DOHH2 (cell line): Measurements from ENCODE around the gene RASA3.

Source experiments
- H3F3A ChIP-seq: fragments of 200-600 bp; sonication (generic), shearing (Covaris generic); 2 replicates; pipeline ENCODE4 v1.6.0; 2016; ENCODE audit warnings: antibody characterized with exemption, mild to moderate bottlenecking; ENCODE audit not compliant: control insufficient read depth, insufficient read depth
- H3K27ac ChIP-seq: fragments of 200-600 bp; sonication (generic); 2 replicates; pipeline ENCODE4 v1.5.1; 2014; ENCODE audit warnings: low read depth, mild to moderate bottlenecking, low read length, moderate library complexity
- H3K27me3 ChIP-seq: fragments of 200-600 bp; sonication (generic); 2 replicates; pipeline ENCODE4 v1.6.1; 2014; ENCODE audit warnings: mild to moderate bottlenecking, low read length, mixed read lengths; ENCODE audit not compliant: control insufficient read depth
- H3K36me3 ChIP-seq: fragments of 200-600 bp; sonication (generic); 2 replicates; pipeline ENCODE4 v1.6.1; 2014; ENCODE audit warnings: mild to moderate bottlenecking, low read length, moderate library complexity, mixed read lengths; ENCODE audit not compliant: control insufficient read depth
- H3K4me1 ChIP-seq: fragments of 200-600 bp; sonication (generic); 2 replicates; pipeline ENCODE4 v1.6.1; 2014; ENCODE audit warnings: mild to moderate bottlenecking, low read length, mixed read lengths; ENCODE audit not compliant: control insufficient read depth
- H3K4me2 ChIP-seq: fragments of 200-600 bp; sonication (generic); 2 replicates; pipeline ENCODE4 v1.6.0; 2014; ENCODE audit warnings: mild to moderate bottlenecking, low read length, moderate library complexity
- H3K4me3 ChIP-seq: fragments of 200-600 bp; sonication (generic); 2 replicates; pipeline ENCODE4 v1.5.1; 2014; ENCODE audit warnings: mild to moderate bottlenecking, low read length, mixed read lengths
- H3K79me2 ChIP-seq: fragments of 200-600 bp; sonication (generic); 2 replicates; pipeline ENCODE4 v1.6.1; 2014; ENCODE audit warnings: mild to moderate bottlenecking, low read length, mixed read lengths; ENCODE audit not compliant: control insufficient read depth
- H3K9me2 ChIP-seq: fragments of 200-600 bp; sonication (generic); replicated peaks from 2 replicates; pipeline ENCODE4 v1.6.1; 2014; ENCODE audit warnings: mild to moderate bottlenecking, low read length, mixed read lengths; ENCODE audit not compliant: control insufficient read depth
- H3K9me3 ChIP-seq: fragments of 200-600 bp; sonication (generic); 2 replicates; pipeline ENCODE4 v1.6.1; 2014; ENCODE audit warnings: antibody characterized with exemption, low read length, mixed read lengths; ENCODE audit not compliant: control insufficient read depth, insufficient read depth
- H4K20me1 ChIP-seq: fragments of 200-600 bp; sonication (generic); 2 replicates; pipeline ENCODE4 v1.6.0; 2014; ENCODE audit warnings: low read depth, mild to moderate bottlenecking, antibody characterized with exemption, low read length, moderate library complexity; ENCODE audit not compliant: control insufficient read depth, insufficient read depth
- EZH2phosphoT487 ChIP-seq: fragments of 200-600 bp; sonication (generic); IDR thresholded peaks from 2 replicates; pipeline ENCODE4 v1.6.1; 2017; ENCODE audit warnings: borderline replicate concordance, mild to moderate bottlenecking, antibody characterized with exemption, low read length, moderate library complexity, mixed read lengths
- TF ChIP-seq, protein P1 (sequence below): fragments of 200-600 bp; sonication (generic); IDR thresholded peaks from one replicate; pipeline ENCODE4 v1.5.1; 2014; ENCODE audit warnings: antibody characterized with exemption, mild to moderate bottlenecking, low read depth, low read length; ENCODE audit not compliant: poor library complexity, severe bottlenecking

The RASA3 gene

GRCh38 chr13:114096811-114097211 lies 35.6 kb downstream of the RASA3 start:
- no peaks in the 10 kb centered on the region for H3K27me3 ChIP-seq
- H3F3A ChIP-seq = no peaks in the 10 kb centered on the region
- H3K9me2 ChIP-seq = no peaks in the 10 kb centered on the region
- H4K20me1 ChIP-seq = no peaks in the 10 kb centered on the region
- H3K9me3 ChIP-seq = no peaks in the 10 kb centered on the region; the same call in 1 of the 2 replicates
- no peaks in the 10 kb centered on the region for H3K36me3 ChIP-seq
- H3K27ac ChIP-seq = no peak overlapping the region
- no peak for TF ChIP-seq EZH2phosphoT487
- TF ChIP-seq, protein P1, sequence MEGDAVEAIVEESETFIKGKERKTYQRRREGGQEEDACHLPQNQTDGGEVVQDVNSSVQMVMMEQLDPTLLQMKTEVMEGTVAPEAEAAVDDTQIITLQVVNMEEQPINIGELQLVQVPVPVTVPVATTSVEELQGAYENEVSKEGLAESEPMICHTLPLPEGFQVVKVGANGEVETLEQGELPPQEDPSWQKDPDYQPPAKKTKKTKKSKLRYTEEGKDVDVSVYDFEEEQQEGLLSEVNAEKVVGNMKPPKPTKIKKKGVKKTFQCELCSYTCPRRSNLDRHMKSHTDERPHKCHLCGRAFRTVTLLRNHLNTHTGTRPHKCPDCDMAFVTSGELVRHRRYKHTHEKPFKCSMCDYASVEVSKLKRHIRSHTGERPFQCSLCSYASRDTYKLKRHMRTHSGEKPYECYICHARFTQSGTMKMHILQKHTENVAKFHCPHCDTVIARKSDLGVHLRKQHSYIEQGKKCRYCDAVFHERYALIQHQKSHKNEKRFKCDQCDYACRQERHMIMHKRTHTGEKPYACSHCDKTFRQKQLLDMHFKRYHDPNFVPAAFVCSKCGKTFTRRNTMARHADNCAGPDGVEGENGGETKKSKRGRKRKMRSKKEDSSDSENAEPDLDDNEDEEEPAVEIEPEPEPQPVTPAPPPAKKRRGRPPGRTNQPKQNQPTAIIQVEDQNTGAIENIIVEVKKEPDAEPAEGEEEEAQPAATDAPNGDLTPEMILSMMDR = no peak
- H3K79me2 ChIP-seq = no peaks in the 10 kb centered on the region
- H3K4me1 ChIP-seq = no peaks in the 10 kb centered on the region
- no peak overlapping the region for H3K4me3 ChIP-seq
- H3K4me2 ChIP-seq = no peak overlapping the region

DNA sequence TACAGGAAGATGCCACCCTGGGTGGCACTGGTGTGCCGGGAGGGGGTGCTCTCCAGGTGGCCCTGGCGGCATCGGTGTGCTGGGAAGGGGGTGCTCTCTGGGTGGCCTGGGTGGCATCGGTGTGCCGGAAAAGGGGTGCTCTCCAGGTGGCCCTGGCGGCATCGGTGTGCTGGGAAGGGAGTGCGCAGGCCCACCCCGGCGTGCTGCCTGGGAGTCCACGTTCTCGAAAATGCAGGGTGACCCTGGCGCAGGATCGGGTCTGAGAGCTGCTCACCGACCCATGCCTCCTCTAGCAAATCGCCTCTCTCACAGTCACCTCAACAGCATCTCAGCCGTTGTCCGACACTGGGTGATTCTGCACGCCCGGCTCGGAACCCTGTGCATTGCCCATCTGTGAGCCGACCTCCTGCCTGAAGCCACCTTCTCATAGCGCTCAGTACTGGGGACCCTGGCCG lies 36.4 kb downstream of the RASA3 start:
- Histone ChIP-seq H3K79me2 (no peaks in the 10 kb centered on the region), H4K20me1 (no peaks in the 10 kb centered on the region), H3K27ac (no peak overlapping the region), H3K4me3 (no peak overlapping the region), H3K4me2 (no peak overlapping the region), H3K27me3 (no peaks in the 10 kb centered on the region), H3F3A (no peaks in the 10 kb centered on the region), H3K9me3 (peaks cover 5% of the 10 kb centered on the region), H3K9me2 (no peaks in the 10 kb centered on the region), H3K4me1 (no peaks in the 10 kb centered on the region), H3K36me3 (no peaks in the 10 kb centered on the region)
- TF ChIP-seq, protein P1 = no peak
- no peak for TF ChIP-seq EZH2phosphoT487

GRCh38 chr13:114095486-114095885 lies 36.9 kb downstream of the RASA3 start:
- H3F3A ChIP-seq = no peaks in the 10 kb centered on the region
- no peaks in the 10 kb centered on the region for H3K27me3 ChIP-seq
- no peaks in the 10 kb centered on the region for H4K20me1 ChIP-seq
- no peaks in the 10 kb centered on the region for H3K4me1 ChIP-seq
- H3K27ac ChIP-seq = no peak overlapping the region
- no peak overlapping the region for H3K4me2 ChIP-seq
- no peaks in the 10 kb centered on the region for H3K9me2 ChIP-seq
- H3K4me3 ChIP-seq = no peak overlapping the region
- no peaks in the 10 kb centered on the region for H3K36me3 ChIP-seq
- peaks cover 6% of the 10 kb centered on the region for H3K9me3 ChIP-seq
- H3K79me2 ChIP-seq = no peaks in the 10 kb centered on the region
- TF ChIP-seq, protein P1 = no peak
- no peak for TF ChIP-seq EZH2phosphoT487

DNA sequence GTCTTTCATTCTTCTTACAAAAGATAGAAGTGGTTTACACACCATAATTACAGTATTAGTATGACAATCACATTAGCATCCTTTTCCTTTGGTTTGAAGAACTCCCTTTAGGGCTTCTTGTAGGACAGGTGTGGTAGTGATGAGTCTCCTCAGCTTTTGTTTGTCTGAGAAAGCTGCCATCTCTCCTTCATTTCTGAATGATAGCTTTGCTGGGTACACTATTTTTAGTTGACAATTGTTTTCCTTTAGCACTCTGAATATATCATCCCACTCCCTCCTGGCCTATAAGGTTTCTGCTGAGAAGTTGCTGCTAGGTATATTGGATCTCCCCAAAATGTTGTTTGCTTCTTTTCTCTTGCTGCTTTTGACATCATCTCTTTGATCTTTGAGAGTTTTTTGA lies 39.3 kb downstream of the RASA3 start:
- H3K4me3 ChIP-seq = no peak overlapping the region
- H3K4me1 ChIP-seq = no peaks in the 10 kb centered on the region
- H3F3A ChIP-seq = no peaks in the 10 kb centered on the region
- H4K20me1 ChIP-seq = no peaks in the 10 kb centered on the region
- H3K27ac ChIP-seq = no peak overlapping the region
- H3K4me2 ChIP-seq = no peak overlapping the region
- TF ChIP-seq, protein P1 = no peak
- TF ChIP-seq EZH2phosphoT487 = no peak
- peaks cover 6% of the 10 kb centered on the region for H3K9me3 ChIP-seq
- H3K79me2 ChIP-seq = no peaks in the 10 kb centered on the region
- H3K36me3 ChIP-seq = no peaks in the 10 kb centered on the region
- no peaks in the 10 kb centered on the region for H3K27me3 ChIP-seq
- H3K9me2 ChIP-seq = no peaks in the 10 kb centered on the region
